ENCODE results near the gene PRKAG2. TPM values are rescaled to one million over a fixed set of nuclear protein-coding genes. Genes with fewer than 3 reads are reported as not detected.

Gene PRKAG2
- total and polyA plus RNA-seq, 2 of the 13 experiments (the other 11 are each of a cell fraction or from before 2014, with no cell fraction given) = 0.90 to 1.3 TPM

DNA sequence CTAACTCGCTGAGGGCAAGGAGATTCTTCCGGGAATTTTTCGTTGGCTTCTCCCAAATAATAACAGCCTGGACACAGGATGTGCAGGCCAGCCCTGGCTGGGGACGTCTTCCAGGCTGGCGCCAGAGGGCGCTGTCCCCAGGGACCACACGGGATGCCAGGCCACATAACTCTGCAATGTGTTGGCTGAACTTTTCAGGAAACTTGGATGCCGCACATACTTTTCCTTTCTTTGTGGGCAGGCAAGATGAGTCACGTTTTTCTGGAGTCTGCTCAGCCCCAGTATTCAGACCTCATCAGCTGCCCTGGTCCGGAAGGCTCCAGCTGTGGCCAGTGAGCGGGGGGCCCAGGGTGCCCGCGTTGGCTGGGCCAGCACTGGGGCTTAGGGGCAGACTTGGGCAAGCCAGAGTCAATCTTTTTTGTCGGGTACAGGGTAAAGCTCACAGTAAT is 122.7 kb downstream of the PRKAG2 start (continued):
- TF ChIP-seq, protein P1, sequence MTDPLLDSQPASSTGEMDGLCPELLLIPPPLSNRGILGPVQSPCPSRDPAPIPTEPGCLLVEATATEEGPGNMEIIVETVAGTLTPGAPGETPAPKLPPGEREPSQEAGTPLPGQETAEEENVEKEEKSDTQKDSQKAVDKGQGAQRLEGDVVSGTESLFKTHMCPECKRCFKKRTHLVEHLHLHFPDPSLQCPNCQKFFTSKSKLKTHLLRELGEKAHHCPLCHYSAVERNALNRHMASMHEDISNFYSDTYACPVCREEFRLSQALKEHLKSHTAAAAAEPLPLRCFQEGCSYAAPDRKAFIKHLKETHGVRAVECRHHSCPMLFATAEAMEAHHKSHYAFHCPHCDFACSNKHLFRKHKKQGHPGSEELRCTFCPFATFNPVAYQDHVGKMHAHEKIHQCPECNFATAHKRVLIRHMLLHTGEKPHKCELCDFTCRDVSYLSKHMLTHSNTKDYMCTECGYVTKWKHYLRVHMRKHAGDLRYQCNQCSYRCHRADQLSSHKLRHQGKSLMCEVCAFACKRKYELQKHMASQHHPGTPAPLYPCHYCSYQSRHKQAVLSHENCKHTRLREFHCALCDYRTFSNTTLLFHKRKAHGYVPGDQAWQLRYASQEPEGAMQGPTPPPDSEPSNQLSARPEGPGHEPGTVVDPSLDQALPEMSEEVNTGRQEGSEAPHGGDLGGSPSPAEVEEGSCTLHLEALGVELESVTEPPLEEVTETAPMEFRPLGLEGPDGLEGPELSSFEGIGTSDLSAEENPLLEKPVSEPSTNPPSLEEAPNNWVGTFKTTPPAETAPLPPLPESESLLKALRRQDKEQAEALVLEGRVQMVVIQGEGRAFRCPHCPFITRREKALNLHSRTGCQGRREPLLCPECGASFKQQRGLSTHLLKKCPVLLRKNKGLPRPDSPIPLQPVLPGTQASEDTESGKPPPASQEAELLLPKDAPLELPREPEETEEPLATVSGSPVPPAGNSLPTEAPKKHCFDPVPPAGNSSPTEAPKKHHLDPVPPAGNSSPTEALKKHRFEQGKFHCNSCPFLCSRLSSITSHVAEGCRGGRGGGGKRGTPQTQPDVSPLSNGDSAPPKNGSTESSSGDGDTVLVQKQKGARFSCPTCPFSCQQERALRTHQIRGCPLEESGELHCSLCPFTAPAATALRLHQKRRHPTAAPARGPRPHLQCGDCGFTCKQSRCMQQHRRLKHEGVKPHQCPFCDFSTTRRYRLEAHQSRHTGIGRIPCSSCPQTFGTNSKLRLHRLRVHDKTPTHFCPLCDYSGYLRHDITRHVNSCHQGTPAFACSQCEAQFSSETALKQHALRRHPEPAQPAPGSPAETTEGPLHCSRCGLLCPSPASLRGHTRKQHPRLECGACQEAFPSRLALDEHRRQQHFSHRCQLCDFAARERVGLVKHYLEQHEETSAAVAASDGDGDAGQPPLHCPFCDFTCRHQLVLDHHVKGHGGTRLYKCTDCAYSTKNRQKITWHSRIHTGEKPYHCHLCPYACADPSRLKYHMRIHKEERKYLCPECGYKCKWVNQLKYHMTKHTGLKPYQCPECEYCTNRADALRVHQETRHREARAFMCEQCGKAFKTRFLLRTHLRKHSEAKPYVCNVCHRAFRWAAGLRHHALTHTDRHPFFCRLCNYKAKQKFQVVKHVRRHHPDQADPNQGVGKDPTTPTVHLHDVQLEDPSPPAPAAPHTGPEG (CRISPR knock-in tag; IDR thresholded peaks at IDR 0.05) = no peak
- TF ChIP-seq, protein P2, sequence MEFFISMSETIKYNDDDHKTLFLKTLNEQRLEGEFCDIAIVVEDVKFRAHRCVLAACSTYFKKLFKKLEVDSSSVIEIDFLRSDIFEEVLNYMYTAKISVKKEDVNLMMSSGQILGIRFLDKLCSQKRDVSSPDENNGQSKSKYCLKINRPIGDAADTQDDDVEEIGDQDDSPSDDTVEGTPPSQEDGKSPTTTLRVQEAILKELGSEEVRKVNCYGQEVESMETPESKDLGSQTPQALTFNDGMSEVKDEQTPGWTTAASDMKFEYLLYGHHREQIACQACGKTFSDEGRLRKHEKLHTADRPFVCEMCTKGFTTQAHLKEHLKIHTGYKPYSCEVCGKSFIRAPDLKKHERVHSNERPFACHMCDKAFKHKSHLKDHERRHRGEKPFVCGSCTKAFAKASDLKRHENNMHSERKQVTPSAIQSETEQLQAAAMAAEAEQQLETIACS (CRISPR knock-in tag; IDR thresholded peaks at IDR 0.05) = no peak
- TF ChIP-seq KDM5A (IDR thresholded peaks at IDR 0.05; ENCODE audit: borderline replicate concordance, low read length) = no peak
- TF ChIP-seq JUND (CRISPR knock-in tag; IDR thresholded peaks at IDR 0.05) = peak; percentile 82
- TF ChIP-seq ZKSCAN1 (IDR thresholded peaks at IDR 0.05; ENCODE audit: low read length) = no peak
- TF ChIP-seq PAWR (CRISPR knock-in tag; IDR thresholded peaks at IDR 0.05; ENCODE audit: borderline replicate concordance) = no peak
- peak; percentile 54; the same call in 1 of the 2 replicates for TF ChIP-seq ETV5 (CRISPR knock-in tag; IDR thresholded peaks at IDR 0.05; ENCODE audit: borderline replicate concordance)
- no peak for TF ChIP-seq GPN1 (CRISPR knock-in tag; IDR thresholded peaks at IDR 0.05; ENCODE audit: borderline replicate concordance)
- no peak for TF ChIP-seq HBP1 (CRISPR knock-in tag; IDR thresholded peaks at IDR 0.05; ENCODE audit: low read depth)
- TF ChIP-seq ZNF564 (CRISPR knock-in tag; IDR thresholded peaks at IDR 0.05) = no peak
- TF ChIP-seq, protein P3, sequence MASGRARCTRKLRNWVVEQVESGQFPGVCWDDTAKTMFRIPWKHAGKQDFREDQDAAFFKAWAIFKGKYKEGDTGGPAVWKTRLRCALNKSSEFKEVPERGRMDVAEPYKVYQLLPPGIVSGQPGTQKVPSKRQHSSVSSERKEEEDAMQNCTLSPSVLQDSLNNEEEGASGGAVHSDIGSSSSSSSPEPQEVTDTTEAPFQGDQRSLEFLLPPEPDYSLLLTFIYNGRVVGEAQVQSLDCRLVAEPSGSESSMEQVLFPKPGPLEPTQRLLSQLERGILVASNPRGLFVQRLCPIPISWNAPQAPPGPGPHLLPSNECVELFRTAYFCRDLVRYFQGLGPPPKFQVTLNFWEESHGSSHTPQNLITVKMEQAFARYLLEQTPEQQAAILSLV (CRISPR knock-in tag; IDR thresholded peaks at IDR 0.05; ENCODE audit: borderline replicate concordance) = peak; percentile 30; the same call in 1 of the 2 replicates
- peak; percentile 71 for TF ChIP-seq SKI (IDR thresholded peaks at IDR 0.05; ENCODE audit: partially characterized antibody)
- no peak for TF ChIP-seq ZNF30 (CRISPR knock-in tag; IDR thresholded peaks at IDR 0.05)
- TF ChIP-seq ZNF251 (CRISPR knock-in tag; IDR thresholded peaks at IDR 0.05) = no peak
- peak; percentile 46; the same call in 1 of the 2 replicates for TF ChIP-seq ZNF768 (CRISPR knock-in tag; IDR thresholded peaks at IDR 0.05)
- peak in 1 of 2 experiments; percentile 32; a peak in 1 of 4 replicates for TF ChIP-seq NR2F1 (CRISPR knock-in tag; IDR thresholded peaks at IDR 0.05)
- peak in 1 of 2 experiments; percentile 60; a peak in 1 of 4 replicates for TF ChIP-seq KLF16 (CRISPR knock-in tag; IDR thresholded peaks at IDR 0.05)
- no peak for TF ChIP-seq EZH2 (conservative IDR thresholded peaks at IDR 0.05; ENCODE audit: low read depth, low read length)
- TF ChIP-seq ZFX (CRISPR knock-in tag; IDR thresholded peaks at IDR 0.05; ENCODE audit: low read depth) = peak; percentile 62
